C4-2B (cell line): ENCODE results near the gene PHACTR1.

ENCODE experiments used
- H3K27ac ChIP-seq: fragments of 450-650 bp; 2 replicates; pipeline ENCODE4 v1.5.1; 2017
- ZFX ChIP-seq: fragments of 450-650 bp; IDR thresholded peaks from 2 replicates; pipeline ENCODE4 v1.6.1; 2017
- TF ChIP-seq, protein P1 (sequence below): fragments of 450-650 bp; conservative IDR thresholded peaks from 2 replicates; pipeline ENCODE4 v1.5.1; 2017; ENCODE audit warnings: mild to moderate bottlenecking

The PHACTR1 gene

DNA sequence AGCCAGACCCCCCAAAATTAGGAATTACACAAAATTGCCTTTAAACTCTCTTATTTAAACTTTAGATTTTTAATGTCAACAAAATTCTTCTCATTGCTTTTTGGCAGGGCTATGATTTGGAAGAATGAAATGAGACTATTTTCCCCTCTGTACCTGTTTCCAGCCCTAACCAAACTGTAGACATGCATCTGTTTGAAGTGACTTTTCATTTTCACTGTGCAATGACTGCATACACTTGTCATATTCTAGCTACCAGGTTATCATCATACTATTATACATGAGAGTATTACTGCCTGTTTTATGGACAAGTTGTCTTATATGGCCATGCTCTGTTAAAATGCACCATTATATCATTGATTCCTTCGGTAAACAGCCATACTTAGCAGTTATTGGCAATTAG, 316.6 kb downstream of the PHACTR1 start:
- H3K27ac ChIP-seq: no peak overlapping the region
- TF ChIP-seq ZFX: no peak
- TF ChIP-seq, protein P1, sequence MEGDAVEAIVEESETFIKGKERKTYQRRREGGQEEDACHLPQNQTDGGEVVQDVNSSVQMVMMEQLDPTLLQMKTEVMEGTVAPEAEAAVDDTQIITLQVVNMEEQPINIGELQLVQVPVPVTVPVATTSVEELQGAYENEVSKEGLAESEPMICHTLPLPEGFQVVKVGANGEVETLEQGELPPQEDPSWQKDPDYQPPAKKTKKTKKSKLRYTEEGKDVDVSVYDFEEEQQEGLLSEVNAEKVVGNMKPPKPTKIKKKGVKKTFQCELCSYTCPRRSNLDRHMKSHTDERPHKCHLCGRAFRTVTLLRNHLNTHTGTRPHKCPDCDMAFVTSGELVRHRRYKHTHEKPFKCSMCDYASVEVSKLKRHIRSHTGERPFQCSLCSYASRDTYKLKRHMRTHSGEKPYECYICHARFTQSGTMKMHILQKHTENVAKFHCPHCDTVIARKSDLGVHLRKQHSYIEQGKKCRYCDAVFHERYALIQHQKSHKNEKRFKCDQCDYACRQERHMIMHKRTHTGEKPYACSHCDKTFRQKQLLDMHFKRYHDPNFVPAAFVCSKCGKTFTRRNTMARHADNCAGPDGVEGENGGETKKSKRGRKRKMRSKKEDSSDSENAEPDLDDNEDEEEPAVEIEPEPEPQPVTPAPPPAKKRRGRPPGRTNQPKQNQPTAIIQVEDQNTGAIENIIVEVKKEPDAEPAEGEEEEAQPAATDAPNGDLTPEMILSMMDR: no peak

DNA sequence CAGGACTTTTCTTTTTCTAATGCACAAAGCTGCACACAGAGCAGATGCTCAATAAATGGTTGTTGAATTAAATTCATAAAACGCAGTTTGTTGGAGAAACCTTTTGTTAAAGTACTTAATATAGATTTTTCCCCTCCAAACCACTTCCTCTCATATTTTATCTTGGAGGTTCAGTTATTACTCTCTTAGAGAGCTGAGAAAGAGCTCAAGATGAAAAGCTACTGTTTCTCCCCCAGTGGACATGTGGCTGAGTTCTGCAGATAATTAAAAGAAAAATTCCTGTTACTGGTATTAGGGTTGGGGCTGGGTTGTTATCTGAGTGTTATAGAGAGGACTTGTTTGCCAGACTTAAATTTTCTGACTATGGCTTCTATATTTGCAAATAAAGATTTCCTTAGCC, 317.7 kb downstream of the PHACTR1 start:
- TF ChIP-seq, protein P1: no peak
- no peak for TF ChIP-seq ZFX

GRCh38 chr6:13035606-13036005, 319.0 kb downstream of the PHACTR1 start:
- no peak overlapping the region for H3K27ac ChIP-seq
- TF ChIP-seq, protein P1: no peak
- TF ChIP-seq ZFX: no peak

More for the DNA sequence above, 317.7 kb downstream of the PHACTR1 start:
- no peak overlapping the region for H3K27ac ChIP-seq

DNA sequence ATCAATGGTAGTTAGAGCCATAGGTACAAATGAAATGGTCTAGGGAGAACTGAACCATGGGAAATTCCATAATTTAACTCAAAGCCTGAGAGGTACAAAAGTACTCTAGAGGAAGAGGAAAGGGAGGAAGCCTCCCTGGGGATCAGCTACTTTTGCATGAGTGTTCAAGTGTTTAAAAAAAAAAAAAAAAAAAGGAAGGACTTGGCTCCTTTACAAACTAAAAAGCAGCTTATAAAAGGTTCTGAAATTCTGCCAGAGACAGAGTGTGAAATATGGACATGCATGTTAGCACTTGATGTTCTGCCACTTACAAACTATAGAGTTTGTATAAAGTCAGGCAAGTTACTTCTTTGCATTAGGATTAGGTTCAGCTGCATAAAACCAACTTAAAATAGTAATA, 321.7 kb downstream of the PHACTR1 start:
- H3K27ac ChIP-seq: no peak overlapping the region
- TF ChIP-seq, protein P1: no peak
- no peak for TF ChIP-seq ZFX

- no peak for TF ChIP-seq ZFX
- TF ChIP-seq, protein P1: no peak
- H3K27ac ChIP-seq: no peak overlapping the region
These were observed 322.2 kb downstream of the PHACTR1 start for GRCh38 chr6:13038741-13039190.

- TF ChIP-seq ZFX: no peak
- TF ChIP-seq, protein P1: no peak
- no peak overlapping the region for H3K27ac ChIP-seq
These were observed 327.8 kb downstream of the PHACTR1 start for GRCh38 chr6:13044390-13044789.

GRCh38 chr6:13044896-13045295, 328.3 kb downstream of the PHACTR1 start:
- no peak overlapping the region for H3K27ac ChIP-seq
- TF ChIP-seq, protein P1: no peak
- no peak for TF ChIP-seq ZFX
